Measurements from ENCODE around the gene PKDCC.

GRCh38 chr2:42089340-42089925, 41.6 kb downstream of the PKDCC start:
- TF ChIP-seq CTCF (IDR thresholded peaks at IDR 0.05), result peak in 4 of 7 experiments; percentile 13 to 32 (median 22)
- no peak for TF ChIP-seq POLR2A (IDR thresholded peaks at IDR 0.05)

All from body of pancreas (tissue), 4 donors.